ENCODE data around the gene TRIM16. TPM values are rescaled to one million over a fixed set of nuclear protein-coding genes. Genes with fewer than 3 reads are reported as not detected.
A peak's percentile ranks its signal among the peaks of the same experiment; 100 is the strongest.
"Not testable (repeated sequence)": the region's sequence is repeated elsewhere in the genome, so short reads cannot be mapped to it uniquely, and the experiment has no call there.

TRIM16 gene
- total and polyA plus RNA-seq, 2 of the 13 experiments (the other 11 are each of a cell fraction or from before 2014, with no cell fraction given) = 12.3 to 23.4 TPM

DNA sequence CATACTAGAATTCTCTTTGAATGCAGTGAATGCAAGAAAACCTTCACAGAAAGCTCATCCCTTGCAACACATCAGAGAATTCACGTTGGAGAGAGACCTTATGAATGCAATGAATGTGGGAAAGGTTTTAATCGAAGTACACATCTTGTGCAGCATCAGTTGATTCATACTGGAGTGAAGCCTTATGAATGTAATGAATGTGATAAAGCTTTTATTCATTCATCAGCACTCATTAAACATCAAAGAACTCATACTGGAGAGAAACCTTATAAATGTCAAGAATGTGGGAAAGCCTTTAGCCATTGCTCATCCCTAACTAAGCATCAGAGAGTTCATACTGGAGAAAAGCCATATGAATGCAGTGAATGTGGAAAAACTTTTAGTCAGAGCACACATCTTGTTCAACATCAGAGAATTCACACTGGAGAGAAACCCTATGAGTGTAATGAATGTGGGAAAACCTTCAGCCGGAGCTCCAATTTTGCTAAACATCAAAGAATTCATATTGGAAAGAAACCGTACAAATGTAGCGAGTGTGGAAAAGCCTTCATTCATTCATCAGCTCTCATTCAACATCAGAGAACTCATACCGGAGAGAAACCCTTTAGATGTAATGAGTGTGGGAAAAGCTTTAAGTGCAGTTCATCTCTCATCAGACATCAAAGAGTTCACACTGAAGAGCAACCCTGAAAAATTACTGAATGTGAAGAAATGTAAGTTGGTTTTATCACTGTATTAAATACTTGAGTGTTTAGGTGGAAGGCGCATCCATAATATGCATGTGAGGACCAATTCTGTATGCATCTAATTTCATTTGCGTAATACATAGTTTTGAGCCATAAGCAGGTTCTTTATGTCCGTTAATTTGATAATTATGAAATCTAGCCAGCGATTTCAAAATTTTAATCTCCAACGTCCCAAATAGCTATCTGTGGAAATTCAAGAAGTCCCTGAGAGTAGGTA lies 32.8 kb upstream of the TRIM16 start:
- H4K20me1 ChIP-seq (ENCODE audit: insufficient read depth, low read length); H3K27me3 ChIP-seq (ENCODE audit: control insufficient read depth in 1 of 2, insufficient read depth in 2 of 2, low read length in 2 of 2); ATAC-seq; H3K27ac ChIP-seq (ENCODE audit: extremely low read length, insufficient read depth, low read length); DNase-seq (ENCODE audit: low spot score); H3K4me3 ChIP-seq (replicated peaks in 1 of 3; ENCODE audit: insufficient read depth in 1 of 3, low read depth in 2 of 3, low read length in 3 of 3); H3K4me1 ChIP-seq (ENCODE audit: insufficient read depth, low read length); H3K79me2 ChIP-seq (ENCODE audit: insufficient read depth, low read length); H3K4me2 ChIP-seq (ENCODE audit: low read depth, low read length); BruUV-seq (replicated peaks); FAIRE-seq; H3K36me3 ChIP-seq (replicated peaks in 1 of 2; ENCODE audit: control insufficient read depth in 1 of 2, insufficient read depth in 2 of 2, low read length in 2 of 2); POLR2A ChIA-PET; CTCF ChIA-PET (ENCODE audit: low intra/inter-chr PET ratio, low total read pairs); in situ Hi-C loops (cut with HindIII; ENCODE audit: extremely low pct_ligation_motif_present, low pct_unique_long_range_greater_than_20kb); H3K9ac ChIP-seq (ENCODE audit: insufficient read depth, low read depth, low read length); intact Hi-C loops (cut with micrococcal nuclease; ENCODE audit: unreplicated experiment); H2AFZ ChIP-seq (ENCODE audit: low read length): not testable (repeated sequence)
- peak; percentile 86; the same call in 1 of the 2 replicates for TF ChIP-seq ZNF274 (CRISPR knock-in tag; IDR thresholded peaks at IDR 0.05)
- peaks cover 39% of the 10 kb centered on the region for H3K9me3 ChIP-seq (ENCODE audit: low read length)
- WGBS (ENCODE audit: low lambda C conversion rate) = 97% methylated on average over 11 of the region's 11 CpGs

DNA sequence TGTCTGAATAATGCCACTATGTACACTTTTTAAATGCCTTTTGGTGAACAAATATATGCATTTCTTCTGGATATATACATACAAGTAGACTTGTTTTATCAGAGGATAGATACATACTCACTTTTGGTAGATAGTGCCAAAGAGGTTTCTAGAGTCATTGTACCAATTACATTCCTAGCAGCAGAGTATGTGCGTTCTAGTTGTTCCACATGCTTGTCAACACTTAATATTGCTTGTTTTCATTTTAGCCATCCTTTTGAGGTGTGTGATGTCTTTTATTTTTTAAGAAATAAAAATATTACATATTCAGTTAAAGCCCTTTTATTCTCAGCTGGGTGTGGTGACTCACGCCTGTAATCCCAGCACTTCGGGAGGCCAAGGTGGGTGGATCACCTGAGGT lies 24.8 kb upstream of the TRIM16 start:
- intact Hi-C loops (cut with micrococcal nuclease; ENCODE audit: unreplicated experiment); H3K27ac ChIP-seq (ENCODE audit: extremely low read length, insufficient read depth, low read length); DNase-seq (ENCODE audit: low spot score); H3K79me2 ChIP-seq (ENCODE audit: insufficient read depth, low read length); POLR2A ChIA-PET; BruUV-seq (replicated peaks); H3K4me3 ChIP-seq (replicated peaks in 1 of 3; ENCODE audit: insufficient read depth in 1 of 3, low read depth in 2 of 3, low read length in 3 of 3); CTCF ChIA-PET (ENCODE audit: low intra/inter-chr PET ratio, low total read pairs); H3K27me3 ChIP-seq (ENCODE audit: control insufficient read depth in 1 of 2, insufficient read depth in 2 of 2, low read length in 2 of 2); H3K9ac ChIP-seq (ENCODE audit: insufficient read depth, low read depth, low read length); H3K4me2 ChIP-seq (ENCODE audit: low read depth, low read length); ATAC-seq; H4K20me1 ChIP-seq (ENCODE audit: insufficient read depth, low read length); FAIRE-seq; in situ Hi-C loops (cut with HindIII; ENCODE audit: extremely low pct_ligation_motif_present, low pct_unique_long_range_greater_than_20kb); H2AFZ ChIP-seq (ENCODE audit: low read length); H3K4me1 ChIP-seq (ENCODE audit: insufficient read depth, low read length): not testable (repeated sequence)
- WGBS (ENCODE audit: low lambda C conversion rate) = 100% methylated on average over 1 of the region's 3 CpGs
- TF ChIP-seq ZNF7 (CRISPR knock-in tag; IDR thresholded peaks at IDR 0.05) = peak; percentile 86
- Histone ChIP-seq H3K9me3 (ENCODE audit: low read length) (peaks cover 13% of the 10 kb centered on the region; the same call in 1 of the 2 replicates), H3K36me3 (replicated peaks in 1 of 2; ENCODE audit: control insufficient read depth in 1 of 2, insufficient read depth in 2 of 2, low read length in 2 of 2) (peaks cover 7 to 24% of the 10 kb centered on the region in 2 experiments; a peak in 4 of 5 replicates)

DNA sequence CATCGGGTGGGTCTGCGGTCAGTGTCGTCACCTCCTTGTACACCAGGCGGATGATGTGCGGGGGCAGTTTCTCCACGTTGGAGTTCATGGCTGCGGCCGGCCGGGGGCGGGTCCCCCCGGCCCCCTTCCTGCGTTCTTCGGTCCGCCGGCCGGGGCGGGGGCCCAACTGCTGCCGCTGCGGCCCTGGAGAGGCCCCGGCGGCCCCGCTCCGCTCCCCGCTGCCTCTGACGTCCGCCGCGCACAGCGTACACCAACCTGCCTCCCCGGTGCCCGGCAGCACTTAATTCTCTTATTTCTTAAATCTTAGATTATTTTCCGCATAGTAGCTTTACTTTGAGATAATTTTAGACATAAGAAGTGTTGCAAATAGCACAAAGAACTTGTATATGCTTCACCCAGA lies 20.7 kb upstream of the TRIM16 start:
- ATAC-seq; intact Hi-C loops (cut with micrococcal nuclease; ENCODE audit: unreplicated experiment); H2AFZ ChIP-seq (ENCODE audit: low read length); BruUV-seq (replicated peaks); CTCF ChIA-PET (ENCODE audit: low intra/inter-chr PET ratio, low total read pairs); FAIRE-seq; H3K4me2 ChIP-seq (ENCODE audit: low read depth, low read length); H3K9ac ChIP-seq (ENCODE audit: insufficient read depth, low read depth, low read length); POLR2A ChIA-PET; DNase-seq (ENCODE audit: low spot score); H3K27ac ChIP-seq (ENCODE audit: extremely low read length, insufficient read depth, low read length); H3K27me3 ChIP-seq (ENCODE audit: control insufficient read depth in 1 of 2, insufficient read depth in 2 of 2, low read length in 2 of 2); H4K20me1 ChIP-seq (ENCODE audit: insufficient read depth, low read length); H3K4me3 ChIP-seq (replicated peaks in 1 of 3; ENCODE audit: insufficient read depth in 1 of 3, low read depth in 2 of 3, low read length in 3 of 3); H3K4me1 ChIP-seq (ENCODE audit: insufficient read depth, low read length); H3K79me2 ChIP-seq (ENCODE audit: insufficient read depth, low read length); in situ Hi-C loops (cut with HindIII; ENCODE audit: extremely low pct_ligation_motif_present, low pct_unique_long_range_greater_than_20kb): not testable (repeated sequence)
- Histone ChIP-seq H3K36me3 (replicated peaks in 1 of 2; ENCODE audit: control insufficient read depth in 1 of 2, insufficient read depth in 2 of 2, low read length in 2 of 2) (peaks cover 7 to 24% of the 10 kb centered on the region in 2 experiments; a peak in 4 of 5 replicates), H3K9me3 (ENCODE audit: low read length) (peaks cover 13% of the 10 kb centered on the region; the same call in 1 of the 2 replicates)
- 97% methylated on average over 25 of the region's 32 CpGs for WGBS (ENCODE audit: low lambda C conversion rate)

DNA sequence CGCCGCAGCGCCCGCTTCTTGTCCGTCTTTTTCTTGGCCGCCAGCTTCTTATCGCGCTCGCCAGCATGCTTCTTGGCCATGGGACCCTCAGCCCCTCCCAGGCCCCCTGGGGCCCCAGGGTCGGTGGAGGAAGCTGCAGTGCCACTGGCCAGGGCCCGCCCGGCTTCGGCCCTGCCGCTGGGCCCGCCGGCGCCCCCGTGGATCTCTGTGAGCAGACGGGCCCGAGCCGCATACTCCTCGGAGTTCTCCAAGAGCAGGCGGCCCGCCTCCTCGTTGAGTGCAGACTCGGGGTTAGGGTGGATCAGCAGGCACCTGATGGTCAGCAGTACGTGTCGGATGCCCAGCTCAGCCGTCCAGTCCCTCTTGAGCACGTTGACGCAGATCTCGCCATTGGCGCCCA lies 20.1 kb upstream of the TRIM16 start:
- H2AFZ ChIP-seq (ENCODE audit: low read length); H3K9ac ChIP-seq (ENCODE audit: insufficient read depth, low read depth, low read length); H3K27me3 ChIP-seq (ENCODE audit: control insufficient read depth in 1 of 2, insufficient read depth in 2 of 2, low read length in 2 of 2); FAIRE-seq; ATAC-seq; H3K79me2 ChIP-seq (ENCODE audit: insufficient read depth, low read length); BruUV-seq (replicated peaks); in situ Hi-C loops (cut with HindIII; ENCODE audit: extremely low pct_ligation_motif_present, low pct_unique_long_range_greater_than_20kb); H3K4me3 ChIP-seq (replicated peaks in 1 of 3; ENCODE audit: insufficient read depth in 1 of 3, low read depth in 2 of 3, low read length in 3 of 3); CTCF ChIA-PET (ENCODE audit: low intra/inter-chr PET ratio, low total read pairs); H4K20me1 ChIP-seq (ENCODE audit: insufficient read depth, low read length); H3K4me1 ChIP-seq (ENCODE audit: insufficient read depth, low read length); intact Hi-C loops (cut with micrococcal nuclease; ENCODE audit: unreplicated experiment); H3K27ac ChIP-seq (ENCODE audit: extremely low read length, insufficient read depth, low read length); DNase-seq (ENCODE audit: low spot score); POLR2A ChIA-PET; H3K4me2 ChIP-seq (ENCODE audit: low read depth, low read length): not testable (repeated sequence)
- H3K36me3 ChIP-seq (replicated peaks in 1 of 2; ENCODE audit: control insufficient read depth in 1 of 2, insufficient read depth in 2 of 2, low read length in 2 of 2) = peaks cover 7 to 24% of the 10 kb centered on the region in 2 experiments; a peak in 4 of 5 replicates
- 97% methylated on average over 17 of the region's 33 CpGs for WGBS (ENCODE audit: low lambda C conversion rate)
- peaks cover 13% of the 10 kb centered on the region; the same call in 1 of the 2 replicates for H3K9me3 ChIP-seq (ENCODE audit: low read length)
